ENCODE data around the gene TMC7.

Gene TMC7

GRCh38 chr16:19073344-19073743 is 89.6 kb downstream of the TMC7 start:
- in situ Hi-C loops (cut with HindIII; ENCODE audit: low pct_ligation_motif_present, low pct_unique_long_range_greater_than_20kb, low sequenced_read_pairs) = no loop called here
- no peak for DNase-seq

- in situ Hi-C loops (cut with HindIII; ENCODE audit: low pct_ligation_motif_present, low pct_unique_long_range_greater_than_20kb, low sequenced_read_pairs) = no loop called here
Observed at GRCh38 chr16:19073863-19074262, 90.1 kb downstream of the TMC7 start.

GRCh38 chr16:19075511-19075910 is 91.8 kb downstream of the TMC7 start:
- in situ Hi-C loops (cut with HindIII; ENCODE audit: low pct_ligation_motif_present, low pct_unique_long_range_greater_than_20kb, low sequenced_read_pairs) = no loop called here
- no peak for DNase-seq

More at GRCh38 chr16:19073863-19074262, 90.1 kb downstream of the TMC7 start:
- DNase-seq = no peak

GRCh38 chr16:19077879-19078278 is 94.1 kb downstream of the TMC7 start:
- no peak for DNase-seq
- in situ Hi-C loops (cut with HindIII; ENCODE audit: low pct_ligation_motif_present, low pct_unique_long_range_greater_than_20kb, low sequenced_read_pairs) = no loop called here

GRCh38 chr16:19083670-19084069 is 99.9 kb downstream of the TMC7 start:
- in situ Hi-C loops (cut with HindIII; ENCODE audit: low pct_ligation_motif_present, low pct_unique_long_range_greater_than_20kb, low sequenced_read_pairs) = no loop called here
- no peak for DNase-seq

GRCh38 chr16:19084139-19084538 is 100.4 kb downstream of the TMC7 start:
- DNase-seq = no peak
- in situ Hi-C loops (cut with HindIII; ENCODE audit: low pct_ligation_motif_present, low pct_unique_long_range_greater_than_20kb, low sequenced_read_pairs) = no loop called here

- in situ Hi-C loops (cut with HindIII; ENCODE audit: low pct_ligation_motif_present, low pct_unique_long_range_greater_than_20kb, low sequenced_read_pairs) = no loop called here
- DNase-seq = no peak
Observed at GRCh38 chr16:19084879-19085278, 101.1 kb downstream of the TMC7 start.

- in situ Hi-C loops (cut with HindIII; ENCODE audit: low pct_ligation_motif_present, low pct_unique_long_range_greater_than_20kb, low sequenced_read_pairs) = no loop called here
Observed at GRCh38 chr16:19085679-19086200, 102.0 kb downstream of the TMC7 start.

GRCh38 chr16:19086322-19087199 is 102.8 kb downstream of the TMC7 start:
- peak; percentile 78 for DNase-seq
- in situ Hi-C loops (cut with HindIII; ENCODE audit: low pct_ligation_motif_present, low pct_unique_long_range_greater_than_20kb, low sequenced_read_pairs) = no loop called here

More at GRCh38 chr16:19085679-19086200, 102.0 kb downstream of the TMC7 start:
- DNase-seq = no peak

- in situ Hi-C loops (cut with HindIII; ENCODE audit: low pct_ligation_motif_present, low pct_unique_long_range_greater_than_20kb, low sequenced_read_pairs) = no loop called here
- DNase-seq = no peak
Observed at GRCh38 chr16:19088341-19088916, 104.7 kb downstream of the TMC7 start.

- DNase-seq = no peak
- in situ Hi-C loops (cut with HindIII; ENCODE audit: low pct_ligation_motif_present, low pct_unique_long_range_greater_than_20kb, low sequenced_read_pairs) = no loop called here
Observed at GRCh38 chr16:19089410-19089955, 105.7 kb downstream of the TMC7 start.

GRCh38 chr16:19090916-19091315 is 107.2 kb downstream of the TMC7 start:
- in situ Hi-C loops (cut with HindIII; ENCODE audit: low pct_ligation_motif_present, low pct_unique_long_range_greater_than_20kb, low sequenced_read_pairs) = no loop called here
- no peak for DNase-seq

- DNase-seq = no peak
- in situ Hi-C loops (cut with HindIII; ENCODE audit: low pct_ligation_motif_present, low pct_unique_long_range_greater_than_20kb, low sequenced_read_pairs) = no loop called here
Observed at GRCh38 chr16:19092653-19093410, 109.1 kb downstream of the TMC7 start.

GRCh38 chr16:19093631-19094541 is 110.2 kb downstream of the TMC7 start:
- no peak for DNase-seq
- in situ Hi-C loops (cut with HindIII; ENCODE audit: low pct_ligation_motif_present, low pct_unique_long_range_greater_than_20kb, low sequenced_read_pairs) = no loop called here

- DNase-seq = no peak
- in situ Hi-C loops (cut with HindIII; ENCODE audit: low pct_ligation_motif_present, low pct_unique_long_range_greater_than_20kb, low sequenced_read_pairs) = no loop called here
Observed at GRCh38 chr16:19094542-19095365, 111.0 kb downstream of the TMC7 start.

GRCh38 chr16:19095654-19096053 is 111.9 kb downstream of the TMC7 start:
- DNase-seq = peak; percentile 15
- in situ Hi-C loops (cut with HindIII; ENCODE audit: low pct_ligation_motif_present, low pct_unique_long_range_greater_than_20kb, low sequenced_read_pairs) = no loop called here

GRCh38 chr16:19098173-19098572 is 114.4 kb downstream of the TMC7 start:
- DNase-seq = no peak
- in situ Hi-C loops (cut with HindIII; ENCODE audit: low pct_ligation_motif_present, low pct_unique_long_range_greater_than_20kb, low sequenced_read_pairs) = no loop called here
